Fibroblast of lung (primary cell): ENCODE measurements around the gene GNG12.

Experiments used
- CTCF ChIP-seq, 2 donors: IDR thresholded peaks in 1 of 2; conservative IDR thresholded peaks in 1 of 2; 1 replicate in 1 of 2; 2 replicates in 1 of 2; pipeline ENCODE4 v1.5.1; 2011 to 2012; ENCODE audit warnings: low read length in 2 of 2, control low read depth in 1 of 2, inconsistent platforms in 1 of 2, low read depth in 1 of 2, mild to moderate bottlenecking in 1 of 2
- EZH2 ChIP-seq: IDR thresholded peaks from 2 replicates; pipeline ENCODE4 v1.5.1; 2012; ENCODE audit warnings: low read length, control low read depth, mild to moderate bottlenecking; ENCODE audit errors: missing control alignments

GRCh38 chr1:67735206-67735605, 98.1 kb downstream of the GNG12 start:
- no peak for TF ChIP-seq CTCF (conservative IDR thresholded peaks at IDR 0.05 in 1 of 2, IDR thresholded peaks at IDR 0.05 in 1 of 2; ENCODE audit: low read depth in 1 of 2, low read length in 2 of 2)
- TF ChIP-seq EZH2: no peak
